ENCODE data around the gene PIK3CD. TPM values are rescaled to one million over a fixed set of nuclear protein-coding genes. Genes with fewer than 3 reads are reported as not detected.

The PIK3CD gene
- total and polyA plus RNA-seq, 2 of the 8 experiments (the other 6 are each of a cell fraction or from before 2014, with no cell fraction given): 20.6 to 24.1 TPM

- TF ChIP-seq CREB1 (IDR thresholded peaks at IDR 0.05) (peak; percentile 37; the same call in 1 of the 2 replicates), SIRT6 (IDR thresholded peaks at IDR 0.05; ENCODE audit: low read length) (no peak), SP4 (IDR thresholded peaks at IDR 0.05; ENCODE audit: low read length) (no peak), YY1 (IDR thresholded peaks at IDR 0.05; ENCODE audit: low read depth, low read length) (0 out of 2 replicates have a peak, but pooled peaks have one; percentile 13), KDM1A (IDR thresholded peaks at IDR 0.05; ENCODE audit: borderline replicate concordance, low read length) (no peak), EGR1 (IDR thresholded peaks at IDR 0.05; ENCODE audit: borderline replicate concordance, low read depth, low read length) (0 out of 2 replicates have a peak, but pooled peaks have one; percentile 16), CBX8 (IDR thresholded peaks at IDR 0.05; ENCODE audit: borderline replicate concordance, low read depth, low read length) (no peak), FOSL1 (IDR thresholded peaks at IDR 0.05; ENCODE audit: insufficient read depth, low read depth, low read length) (no peak), GABPA (IDR thresholded peaks at IDR 0.05; ENCODE audit: borderline replicate concordance, insufficient read depth, low read length) (peak; percentile 66; the same call in 1 of the 2 replicates), RNF2 (IDR thresholded peaks at IDR 0.05; ENCODE audit: borderline replicate concordance, low read depth, low read length, missing control alignments, poor library complexity, severe bottlenecking) (no peak), RAD21 (IDR thresholded peaks at IDR 0.05 in 1 of 2, conservative IDR thresholded peaks at IDR 0.05 in 1 of 2; ENCODE audit: low read depth in 2 of 2, low read length in 2 of 2) (peak; percentile 69 to 78), CTCF (IDR thresholded peaks at IDR 0.05; ENCODE audit: control extremely low read depth in 1 of 3, insufficient read depth in 1 of 3, low read depth in 1 of 3, low read length in 3 of 3) (peak in 2 of 3 experiments; percentile 95 to 99; a peak in 3 of 4 replicates)
These were observed 73.4 kb downstream of the PIK3CD start (continued) for GRCh38 chr1:9724706-9725476.

Data from H1 (cell line).